ENCODE results near the gene B3GALNT2. TPM values are rescaled to one million over a fixed set of nuclear protein-coding genes. Genes with fewer than 3 reads are reported as not detected.

B3GALNT2 gene
- total and polyA plus RNA-seq, 2 of the 4 experiments (the other 2 are of a cell fraction): 11.0 to 32.8 TPM

- H3K36me3 ChIP-seq (ENCODE audit: control insufficient read depth, insufficient read depth, low read length): 0 out of 2 replicates have a peak, but pooled peaks cover 6% of the 10 kb centered on the region
- WGBS, 2 experiments (ENCODE audit: extremely low coverage in 2 of 2, insufficient read length in 1 of 2): no CpG with 5 or more reads among the region's 5 CpGs
- H4K8ac ChIP-seq (ENCODE audit: low read depth in 2 of 2, low read length in 2 of 2): no peak overlapping the region
- no peak overlapping the region for H3K4me3 ChIP-seq (ENCODE audit: insufficient read depth, low read depth, low read length)
- H2BK15ac ChIP-seq (ENCODE audit: low read depth, low read length): no peak overlapping the region
- no peak overlapping the region for H2AFZ ChIP-seq (replicated peaks; ENCODE audit: low read length, poor library complexity)
- no peak overlapping the region for H3K14ac ChIP-seq (replicated peaks; ENCODE audit: low read depth, low read length)
- H2AK9ac ChIP-seq (replicated peaks; ENCODE audit: low read depth, low read length, poor library complexity): no peak overlapping the region
- H2BK120ac ChIP-seq (ENCODE audit: low read depth, low read length): no peak overlapping the region
- H3K4ac ChIP-seq (ENCODE audit: low read depth, low read length): no peak overlapping the region
- no peak overlapping the region for H3K4me2 ChIP-seq (ENCODE audit: low read depth, low read length)
- in situ Hi-C loops (cut with MboI; ENCODE audit: low sequenced_read_pairs): no loop called here
- DNase-seq (no peak), ATAC-seq (ENCODE audit: low read depth) (no peak)
- dilution Hi-C loops (cut with HindIII; ENCODE audit: low sequenced_read_pairs, unreplicated experiment): no loop called here
- TF ChIP-seq MXI1 (IDR thresholded peaks at IDR 0.05; ENCODE audit: borderline replicate concordance, low read depth, low read length): no peak
- no peak for TF ChIP-seq CHD1 (IDR thresholded peaks at IDR 0.05; ENCODE audit: low read depth, low read length)
- no peak for TF ChIP-seq RCOR1 (IDR thresholded peaks at IDR 0.05; ENCODE audit: insufficient replicate concordance, low read length)
- TF ChIP-seq CEBPB (IDR thresholded peaks at IDR 0.05; ENCODE audit: low read depth, low read length): no peak
- TF ChIP-seq, protein P1, sequence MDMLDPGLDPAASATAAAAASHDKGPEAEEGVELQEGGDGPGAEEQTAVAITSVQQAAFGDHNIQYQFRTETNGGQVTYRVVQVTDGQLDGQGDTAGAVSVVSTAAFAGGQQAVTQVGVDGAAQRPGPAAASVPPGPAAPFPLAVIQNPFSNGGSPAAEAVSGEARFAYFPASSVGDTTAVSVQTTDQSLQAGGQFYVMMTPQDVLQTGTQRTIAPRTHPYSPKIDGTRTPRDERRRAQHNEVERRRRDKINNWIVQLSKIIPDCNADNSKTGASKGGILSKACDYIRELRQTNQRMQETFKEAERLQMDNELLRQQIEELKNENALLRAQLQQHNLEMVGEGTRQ (IDR thresholded peaks at IDR 0.05; ENCODE audit: low read depth, low read length): no peak
- no peak for TF ChIP-seq RAD21 (IDR thresholded peaks at IDR 0.05; ENCODE audit: low read length)
- TF ChIP-seq FOS (IDR thresholded peaks at IDR 0.05; ENCODE audit: low read depth, low read length): no peak
- no peak for TF ChIP-seq MAFK (IDR thresholded peaks at IDR 0.05; ENCODE audit: low read depth, low read length)
- no peak for TF ChIP-seq BHLHE40 (IDR thresholded peaks at IDR 0.05; ENCODE audit: low read depth, low read length)
- TF ChIP-seq SMC3 (IDR thresholded peaks at IDR 0.05; ENCODE audit: low read depth, low read length): no peak
- TF ChIP-seq, protein P2, sequence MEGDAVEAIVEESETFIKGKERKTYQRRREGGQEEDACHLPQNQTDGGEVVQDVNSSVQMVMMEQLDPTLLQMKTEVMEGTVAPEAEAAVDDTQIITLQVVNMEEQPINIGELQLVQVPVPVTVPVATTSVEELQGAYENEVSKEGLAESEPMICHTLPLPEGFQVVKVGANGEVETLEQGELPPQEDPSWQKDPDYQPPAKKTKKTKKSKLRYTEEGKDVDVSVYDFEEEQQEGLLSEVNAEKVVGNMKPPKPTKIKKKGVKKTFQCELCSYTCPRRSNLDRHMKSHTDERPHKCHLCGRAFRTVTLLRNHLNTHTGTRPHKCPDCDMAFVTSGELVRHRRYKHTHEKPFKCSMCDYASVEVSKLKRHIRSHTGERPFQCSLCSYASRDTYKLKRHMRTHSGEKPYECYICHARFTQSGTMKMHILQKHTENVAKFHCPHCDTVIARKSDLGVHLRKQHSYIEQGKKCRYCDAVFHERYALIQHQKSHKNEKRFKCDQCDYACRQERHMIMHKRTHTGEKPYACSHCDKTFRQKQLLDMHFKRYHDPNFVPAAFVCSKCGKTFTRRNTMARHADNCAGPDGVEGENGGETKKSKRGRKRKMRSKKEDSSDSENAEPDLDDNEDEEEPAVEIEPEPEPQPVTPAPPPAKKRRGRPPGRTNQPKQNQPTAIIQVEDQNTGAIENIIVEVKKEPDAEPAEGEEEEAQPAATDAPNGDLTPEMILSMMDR (conservative IDR thresholded peaks at IDR 0.05; ENCODE audit: low read depth, low read length): no peak
- TF ChIP-seq POLR2A (IDR thresholded peaks at IDR 0.05; ENCODE audit: low read depth, low read length): no peak
- no peak overlapping the region for H2AK5ac ChIP-seq (ENCODE audit: low read depth, low read length)
- H3K9me3 ChIP-seq (ENCODE audit: control insufficient read depth, insufficient read depth, low read length): no peaks in the 10 kb centered on the region
- no peaks in the 10 kb centered on the region for H3K9me1 ChIP-seq (ENCODE audit: insufficient read depth, low read length)
- H4K5ac ChIP-seq (ENCODE audit: low read depth, low read length): no peak overlapping the region
- no peak overlapping the region for H2BK5ac ChIP-seq (ENCODE audit: low read depth, low read length, poor library complexity, severe bottlenecking)
- H3K23ac ChIP-seq (ENCODE audit: low read depth, low read length): no peak overlapping the region
- ChIA-PET CTCF (no interaction called here), POLR2A (ENCODE audit: unreplicated experiment) (no interaction called here)
- no TSS peak for BruUV-seq (replicated peaks)
- no peak overlapping the region for H4K91ac ChIP-seq (ENCODE audit: insufficient read depth, low read depth, low read length)
- H3K4me1 ChIP-seq (ENCODE audit: control insufficient read depth, insufficient read depth, low read length): no peaks in the 10 kb centered on the region
- no peak overlapping the region for H2BK20ac ChIP-seq (ENCODE audit: low read depth, low read length)
- intact Hi-C loops (cut with micrococcal nuclease): no loop called here
- H3K9ac ChIP-seq (ENCODE audit: low read depth, low read length): no peak overlapping the region
- no peaks in the 10 kb centered on the region for H4K20me1 ChIP-seq (ENCODE audit: insufficient read depth, low read length)
- no peaks in the 10 kb centered on the region for H3K27me3 ChIP-seq (ENCODE audit: control insufficient read depth, insufficient read depth, low read length)
- no peaks in the 10 kb centered on the region; a peak in 1 of 4 replicates for H3K79me1 ChIP-seq (ENCODE audit: low read depth in 1 of 2, low read length in 2 of 2)
- no peak overlapping the region for H3K27ac ChIP-seq (ENCODE audit: insufficient read depth, low read length)
- no peak overlapping the region for H3K56ac ChIP-seq (ENCODE audit: extremely low read depth, insufficient read depth, low read length)
- H3K18ac ChIP-seq (ENCODE audit: low read depth, low read length): no peak overlapping the region
Observed at GRCh38 chr1:235460770-235461169, 43.5 kb downstream of the B3GALNT2 start.

Data from IMR-90 (cell line).